K562 (cell line): ENCODE results near the gene WWC2. TPM values are rescaled to one million over a fixed set of nuclear protein-coding genes. Genes with fewer than 3 reads are reported as not detected.
A peak's percentile ranks its signal among the peaks of the same experiment; 100 is the strongest.

ENCODE experiments used
- ATAC-seq: fragments of 200-7000 bp; cut with Tn5 transposase; 3 replicates; pipeline ENCODE4 v1.9.1; 2020; ENCODE audit warnings: moderate library complexity
- BruUV-seq: library from RNA; stranded (reverse); fragments of 400-500 nt; replicated peaks from 2 replicates; lab custom pipeline; 2021; lab: Mats Ljungman, UMichigan
- CTCF ChIA-PET: fragments of 300-600 bp; formaldehyde crosslinking; extraction: SDS; loops from one replicate; lab custom pipeline; 2021; ENCODE audit warnings: low intra/inter-chr PET ratio; lab: Yijun Ruan, JAX
- POLR2A ChIA-PET: fragments of 300-600, 350-650 bp; sonication (Branson Sonifier 250); formaldehyde crosslinking; extraction: SDS; loops from one replicate; lab custom pipeline; 2021; ENCODE audit warnings: antibody characterized with exemption, inconsistent platforms; lab: Yijun Ruan, JAX
- DNase-seq, 4 experiments: peaks; one replicate each; pipeline versions ENCODE4 v3.0.0 to v3.0.0-alpha.2; 2011 to 2018; ENCODE audit warnings: low spot score in 3 of 4, mixed read lengths in 3 of 4; ENCODE audit errors: extremely low read depth in 1 of 4
- FAIRE-seq: peaks from 2 replicates; lab custom pipeline; 2011; peaks lifted over from hg19 to GRCh38; lab: Jason Lieb, UNC
- H2AFZ ChIP-seq: 2 replicates; pipeline ENCODE4 v1.6.0; 2011; ENCODE audit warnings: low read depth, low read length, control low read depth, inconsistent platforms
- H3K27ac ChIP-seq: fragments of 200-600 bp; 3 replicates; pipeline ENCODE4 v1.8.0; 2011; ENCODE audit warnings: low read depth, mild to moderate bottlenecking, control low read depth, inconsistent platforms, low read length, moderate library complexity, mixed read lengths; ENCODE audit errors: extremely low read depth
- H3K27me3 ChIP-seq, 2 experiments: fragments of 300-600 bp in 1 of 2; 2 replicates in 1 of 2; 3 replicates in 1 of 2; pipeline versions ENCODE4 v1.6.0 to v1.8.0; 2011; ENCODE audit warnings: inconsistent platforms in 2 of 2, low read length in 2 of 2, mild to moderate bottlenecking in 1 of 2, mixed read lengths in 1 of 2, moderate library complexity in 1 of 2; ENCODE audit not compliant: control insufficient read depth in 2 of 2, insufficient read depth in 2 of 2
- H3K36me3 ChIP-seq: fragments of 300-600 bp; 3 replicates; pipeline ENCODE4 v1.8.0; 2011; ENCODE audit warnings: mild to moderate bottlenecking, low read length, inconsistent platforms; ENCODE audit not compliant: control insufficient read depth, insufficient read depth
- H3K4me1 ChIP-seq, 2 experiments: fragments of 200-600 bp in 1 of 2; replicated peaks in 1 of 2; 2 replicates in 1 of 2; 3 replicates in 1 of 2; pipeline versions ENCODE4 v1.5.1 to v1.8.0; 2011; ENCODE audit warnings: inconsistent platforms in 2 of 2, low read length in 2 of 2, mild to moderate bottlenecking in 1 of 2, mixed read lengths in 1 of 2, moderate library complexity in 1 of 2; ENCODE audit not compliant: control insufficient read depth in 2 of 2, insufficient read depth in 2 of 2
- H3K4me2 ChIP-seq: 2 replicates; pipeline ENCODE4 v1.6.1; 2011; ENCODE audit warnings: low read length, control low read depth, inconsistent platforms, mixed read lengths; ENCODE audit not compliant: insufficient read depth
- H3K4me3 ChIP-seq: fragments of 200-600 bp; sonication (generic), shearing (Covaris generic); 2 replicates; pipeline ENCODE4 v1.5.1; 2016; ENCODE audit warnings: control low read depth, inconsistent platforms
- H3K79me2 ChIP-seq: fragments of 200-600 bp; 3 replicates; pipeline ENCODE4 v1.8.0; 2011; ENCODE audit warnings: low read length, inconsistent platforms; ENCODE audit not compliant: control insufficient read depth, insufficient read depth
- H3K9ac ChIP-seq, 2 experiments: 2 replicates each; pipeline versions ENCODE4 v1.6.0 to v1.6.1; 2011; ENCODE audit warnings: low read depth in 2 of 2, low read length in 2 of 2, control low read depth in 1 of 2, inconsistent platforms in 1 of 2, mild to moderate bottlenecking in 1 of 2, mixed read lengths in 1 of 2; ENCODE audit not compliant: insufficient read depth in 1 of 2
- H3K9me1 ChIP-seq: one replicate; pipeline ENCODE4 v1.6.0; 2011; ENCODE audit warnings: inconsistent platforms, mild to moderate bottlenecking, low read length, moderate library complexity; ENCODE audit not compliant: control insufficient read depth, insufficient read depth
- H3K9me3 ChIP-seq: replicated peaks from 2 replicates; pipeline ENCODE4 v1.5.1; 2011; ENCODE audit warnings: low read depth, low read length, inconsistent platforms; ENCODE audit not compliant: control insufficient read depth, insufficient read depth
- H4K20me1 ChIP-seq: replicated peaks from 2 replicates; pipeline ENCODE4 v1.6.1; 2011; ENCODE audit warnings: low read length, inconsistent platforms, mixed read lengths; ENCODE audit not compliant: control insufficient read depth, insufficient read depth
- DMBX1 ChIP-seq: fragments of 250-450 bp; sonication (Bioruptor Pico); IDR thresholded peaks from 2 replicates; pipeline ENCODE4 v1.8.0; 2022; ENCODE audit warnings: inconsistent platforms, mild to moderate bottlenecking, moderate library complexity, borderline replicate concordance
- MAZ ChIP-seq, 2 experiments: fragments of 450-650 bp in 1 of 2; sonication (generic) in 1 of 2; formaldehyde crosslinking; IDR thresholded peaks in 1 of 2; conservative IDR thresholded peaks in 1 of 2; 2 replicates each; pipeline versions ENCODE4 v1.4.0 to v1.5.0; 2020; ENCODE audit warnings: mild to moderate bottlenecking in 1 of 2, missing genetic modification reagents in 1 of 2
- MYBL2 ChIP-seq, 2 experiments: fragments of 450-650 bp in 1 of 2; sonication (generic) in 1 of 2; formaldehyde crosslinking in 1 of 2; IDR thresholded peaks; 2 replicates each; pipeline versions ENCODE4 v1.6.1 to v1.8.1; 2017 to 2022; ENCODE audit warnings: borderline replicate concordance in 1 of 2, inconsistent platforms in 1 of 2, low read depth in 1 of 2, mild to moderate bottlenecking in 1 of 2, missing genetic modification reagents in 1 of 2, moderate library complexity in 1 of 2
- NFIX ChIP-seq: fragments of 250-450 bp; sonication (Bioruptor Pico); IDR thresholded peaks from 2 replicates; pipeline ENCODE4 v1.4.0; 2020; ENCODE audit warnings: low read depth, mild to moderate bottlenecking, moderate library complexity
- WGBS: fragments of 100-300 bp; shearing (Covaris generic); methylation state at CpG from one replicate; pipeline ENCODE4 v1.1.6; 2016; ENCODE audit warnings: low coverage, mixed read lengths; ENCODE audit not compliant: insufficient coverage; ENCODE audit errors: missing lambda C conversion rate; 5-methylcytosine and 5-hydroxymethylcytosine counted together
- in situ Hi-C: fragments of 300-500 bp; cut with MboI; formaldehyde crosslinking; loops from 4 replicates; pipeline ENCODE4 v1.15.0; 2018; ENCODE audit warnings: inconsistent platforms, mixed read lengths
- intact Hi-C: fragments of 100-400 bp; cut with micrococcal nuclease; formaldehyde crosslinking; loops from 2 replicates; pipeline ENCODE4 v1.14.2; 2022
- polyA plus RNA-seq, 8 experiments: library from polyadenylated mRNA; depleted of rRNA in 4 of 8; stranded (reverse) in 5 of 8; unstranded in 3 of 8; fragments of >200 nt; fragmentation: Nextera tagmentation in 2 of 8; fragmentation: Illumina TruSeq in 1 of 8; extraction: Ambion mirVana in 2 of 8; extraction: Trizol in 1 of 8; gene quantifications; 2 replicates each; pipeline versions ENCODE4 v1.2.1 to v1.2.3, GENCODE V29; 2011 to 2014; ENCODE audit warnings: inconsistent platforms in 1 of 8, missing spikeins in 1 of 8
- total RNA-seq, 7 experiments: library from RNA; depleted of rRNA in 6 of 7; stranded (reverse); fragments of >200 nt in 6 of 7; fragmentation: Illumina TruSeq in 2 of 7; extraction: Trizol in 2 of 7; gene quantifications; 2 replicates each; pipeline versions ENCODE4 v1.2.1 to v1.2.3, GENCODE V29; 2011 to 2021; ENCODE audit warnings: low replicate concordance in 1 of 7
- TF ChIP-seq, protein P1 (sequence below): sonication (generic); formaldehyde crosslinking; IDR thresholded peaks from 2 replicates; pipeline ENCODE4 v1.8.0; 2022; ENCODE audit warnings: mild to moderate bottlenecking, missing genetic modification reagents, borderline replicate concordance

The WWC2 gene
- total and polyA plus RNA-seq, 9 of the 15 experiments (the other 6 are each of a cell fraction or from before 2014, with no cell fraction given) = 3.7 to 39.4 (median 19.6) TPM

DNA sequence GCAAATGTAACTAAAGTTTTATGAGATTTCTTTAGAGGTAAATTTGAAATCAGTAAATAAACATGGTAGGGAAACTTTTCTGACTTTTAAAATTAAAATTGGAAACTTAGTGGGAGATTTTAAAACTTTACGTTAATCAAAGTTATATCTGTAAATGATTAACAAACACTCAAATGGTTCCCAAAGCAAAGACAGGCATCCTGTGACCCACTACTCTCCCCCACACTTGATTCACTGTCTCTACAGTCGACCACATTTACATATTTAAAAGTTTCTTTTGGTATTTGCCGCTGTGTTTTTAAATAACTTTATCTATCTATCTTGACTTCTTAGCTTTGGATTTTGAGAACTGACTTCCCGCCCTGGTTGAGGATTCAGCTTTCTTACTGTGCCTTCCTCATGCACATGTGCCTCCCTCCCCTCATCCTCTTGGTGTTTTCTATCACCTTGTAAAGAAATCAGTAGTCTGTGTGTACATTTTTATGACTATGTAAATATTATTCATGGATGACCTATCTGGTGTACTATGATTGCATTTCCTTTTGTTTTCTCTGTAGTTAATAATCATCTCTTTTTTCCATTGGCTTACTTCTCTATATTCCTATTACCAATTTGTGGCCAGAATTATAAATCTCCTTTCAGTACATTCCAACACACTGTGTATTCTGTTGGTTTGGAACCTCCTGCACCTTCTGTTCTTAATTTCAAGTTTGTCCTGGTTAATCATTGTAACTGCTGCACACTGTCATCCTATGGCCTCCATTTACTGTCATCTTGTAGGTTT lies 72.6 kb downstream of the WWC2 start (continued):
- TF ChIP-seq, protein P1, sequence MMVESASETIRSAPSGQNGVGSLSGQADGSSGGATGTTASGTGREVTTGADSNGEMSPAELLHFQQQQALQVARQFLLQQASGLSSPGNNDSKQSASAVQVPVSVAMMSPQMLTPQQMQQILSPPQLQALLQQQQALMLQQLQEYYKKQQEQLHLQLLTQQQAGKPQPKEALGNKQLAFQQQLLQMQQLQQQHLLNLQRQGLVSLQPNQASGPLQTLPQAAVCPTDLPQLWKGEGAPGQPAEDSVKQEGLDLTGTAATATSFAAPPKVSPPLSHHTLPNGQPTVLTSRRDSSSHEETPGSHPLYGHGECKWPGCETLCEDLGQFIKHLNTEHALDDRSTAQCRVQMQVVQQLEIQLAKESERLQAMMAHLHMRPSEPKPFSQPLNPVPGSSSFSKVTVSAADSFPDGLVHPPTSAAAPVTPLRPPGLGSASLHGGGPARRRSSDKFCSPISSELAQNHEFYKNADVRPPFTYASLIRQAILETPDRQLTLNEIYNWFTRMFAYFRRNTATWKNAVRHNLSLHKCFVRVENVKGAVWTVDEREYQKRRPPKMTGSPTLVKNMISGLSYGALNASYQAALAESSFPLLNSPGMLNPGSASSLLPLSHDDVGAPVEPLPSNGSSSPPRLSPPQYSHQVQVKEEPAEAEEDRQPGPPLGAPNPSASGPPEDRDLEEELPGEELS (CRISPR knock-in tag) = no peak
- TF ChIP-seq MYBL2 (IDR thresholded peaks at IDR 0.05; ENCODE audit: low read depth) = no peak
- no peak for TF ChIP-seq MYBL2 (CRISPR knock-in tag; IDR thresholded peaks at IDR 0.05; ENCODE audit: borderline replicate concordance)

DNA sequence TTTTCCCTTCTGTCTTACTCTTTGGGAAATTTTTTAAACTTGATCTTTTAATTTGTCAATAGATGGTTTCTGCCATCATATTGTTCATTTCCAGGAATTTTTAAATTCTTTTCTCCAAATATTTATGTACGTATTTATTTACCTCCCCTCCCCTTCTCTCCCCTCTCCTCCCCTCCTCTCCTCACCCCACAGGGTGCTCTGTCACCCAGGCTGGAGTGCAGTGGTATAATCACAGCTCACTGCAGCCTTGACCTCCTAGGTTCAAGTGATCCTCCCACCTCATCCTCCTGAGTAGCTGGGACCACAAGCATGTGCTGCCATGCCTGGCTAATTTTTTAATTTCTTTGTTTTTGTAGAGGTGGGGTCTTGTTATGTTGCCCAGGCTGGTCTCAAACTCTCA lies 73.8 kb downstream of the WWC2 start:
- Histone ChIP-seq H3K9ac (no peak overlapping the region), H3K79me2 (no peaks in the 10 kb centered on the region), H2AFZ (no peak overlapping the region), H3K9me3 (no peaks in the 10 kb centered on the region), H3K9me1 (no peaks in the 10 kb centered on the region), H3K36me3 (no peaks in the 10 kb centered on the region), H4K20me1 (0 out of 2 replicates have a peak, but pooled peaks cover 9% of the 10 kb centered on the region), H3K4me1 (peaks cover 0 to 2% of the 10 kb centered on the region in 2 experiments; a peak in 1 of 5 replicates), H3K27ac (no peak overlapping the region), H3K4me3 (no peak overlapping the region), H3K27me3 (no peaks in the 10 kb centered on the region), H3K4me2 (no peak overlapping the region)
- ATAC-seq (peak; percentile 49; the same call in 1 of the 3 replicates), FAIRE-seq (no peak), DNase-seq (no peak)
- ChIA-PET POLR2A (no interaction called here), CTCF (no interaction called here)
- BruUV-seq = no TSS peak
- TF ChIP-seq NFIX (CRISPR knock-in tag) (no peak), MAZ (CRISPR knock-in tag; conservative IDR thresholded peaks at IDR 0.05 in 1 of 2, IDR thresholded peaks at IDR 0.05 in 1 of 2) (no peak), DMBX1 (CRISPR knock-in tag) (no peak)
- 33% methylated on average over 1 of the region's 1 CpG for WGBS
- in situ Hi-C loops = no loop called here
- intact Hi-C loops = no loop called here
